NCI-H524 treated with DMSO at 0.1 percent for 48 hours (cell line): ENCODE results near the gene LAMA4.

Experiments
- DNase-seq: peaks from one replicate; lab custom pipeline; 2025; lab: John Stamatoyannopoulos, UW

Gene LAMA4

DNA sequence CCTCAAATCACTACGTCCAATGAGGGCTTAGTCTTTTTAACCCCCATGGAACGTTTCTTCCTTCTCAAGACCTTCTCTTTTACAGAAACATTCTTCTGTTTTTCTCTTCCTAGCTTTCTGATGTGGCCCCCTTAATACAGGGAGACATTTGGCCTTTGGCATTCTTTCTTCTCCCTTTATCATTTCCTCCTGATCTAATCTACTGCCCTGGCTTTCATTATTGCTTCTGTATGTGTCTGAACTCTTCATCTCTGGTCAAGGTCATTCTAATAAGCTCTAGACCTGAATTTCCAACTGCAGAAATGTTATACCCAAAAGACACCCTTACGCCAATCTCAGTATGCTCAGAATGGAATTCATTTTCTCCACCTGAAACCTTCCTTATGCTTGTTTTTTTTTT, 18.4 kb upstream of the LAMA4 start:
- DNase-seq: no peak

DNA sequence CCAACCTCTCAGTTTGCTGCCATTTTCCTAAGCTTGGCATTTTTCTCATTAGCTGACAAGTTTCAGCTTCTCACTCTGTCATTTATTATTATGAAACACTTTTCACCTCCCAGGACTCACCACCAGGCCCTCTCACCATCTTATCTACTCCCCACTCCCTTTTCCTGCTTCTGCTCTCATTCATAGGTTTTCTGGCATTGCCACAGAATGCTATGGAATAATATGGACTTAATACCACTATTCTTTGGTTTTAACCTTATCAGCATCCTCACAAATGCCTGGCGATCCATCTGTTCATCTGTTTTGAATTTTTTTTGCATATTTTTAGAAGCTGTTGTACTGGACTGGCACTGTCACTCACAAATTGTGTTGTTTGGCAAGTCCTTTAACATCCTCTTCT, 16.4 kb upstream of the LAMA4 start:
- DNase-seq: no peak

DNA sequence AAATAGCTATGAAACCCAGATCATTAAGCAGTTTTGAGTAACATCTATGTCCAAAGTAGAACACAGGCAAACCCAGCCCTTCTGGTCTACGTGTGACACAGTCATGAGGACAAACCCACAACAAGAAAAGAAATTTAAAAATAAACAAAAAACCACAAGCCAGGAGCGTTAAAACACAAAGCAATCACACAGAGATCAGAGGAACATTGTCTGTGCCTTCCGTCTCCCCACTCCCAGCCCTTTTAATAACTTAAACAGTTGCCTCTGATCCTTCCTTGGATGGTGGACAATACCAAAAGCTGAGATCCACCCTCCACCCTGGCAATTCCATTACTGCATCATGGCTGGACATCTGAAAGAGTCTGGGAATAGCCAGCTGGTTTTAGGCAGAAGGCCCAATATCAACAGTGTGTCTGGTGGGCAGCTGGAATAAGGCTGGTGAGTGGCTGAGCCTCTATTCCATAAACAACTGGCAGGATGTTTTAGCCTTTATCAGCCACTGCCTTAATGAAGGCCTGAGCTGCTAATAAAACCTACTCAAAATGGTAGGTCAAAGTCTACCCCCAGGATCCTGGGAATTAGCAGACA, 15.7 kb upstream of the LAMA4 start:
- DNase-seq: no peak

DNA sequence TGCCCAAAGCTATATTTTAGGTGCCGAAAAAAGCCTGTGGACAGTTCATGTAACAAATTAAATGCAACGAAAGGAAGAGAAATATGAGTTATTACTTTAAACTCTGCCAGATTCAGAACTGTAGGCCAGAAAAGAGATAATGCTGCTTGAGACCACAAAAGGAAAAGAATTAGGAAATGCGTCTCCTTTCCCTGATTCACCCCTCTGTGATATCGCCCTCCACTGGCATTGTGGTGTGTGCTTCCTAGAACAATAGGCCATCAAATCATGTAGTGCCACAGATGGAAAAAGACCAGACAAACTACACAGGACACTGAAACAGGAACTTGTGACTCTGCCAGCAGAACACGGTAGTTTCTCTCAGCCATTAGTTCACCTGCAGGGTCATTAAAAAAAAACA, 14.7 kb upstream of the LAMA4 start:
- no peak for DNase-seq

DNA sequence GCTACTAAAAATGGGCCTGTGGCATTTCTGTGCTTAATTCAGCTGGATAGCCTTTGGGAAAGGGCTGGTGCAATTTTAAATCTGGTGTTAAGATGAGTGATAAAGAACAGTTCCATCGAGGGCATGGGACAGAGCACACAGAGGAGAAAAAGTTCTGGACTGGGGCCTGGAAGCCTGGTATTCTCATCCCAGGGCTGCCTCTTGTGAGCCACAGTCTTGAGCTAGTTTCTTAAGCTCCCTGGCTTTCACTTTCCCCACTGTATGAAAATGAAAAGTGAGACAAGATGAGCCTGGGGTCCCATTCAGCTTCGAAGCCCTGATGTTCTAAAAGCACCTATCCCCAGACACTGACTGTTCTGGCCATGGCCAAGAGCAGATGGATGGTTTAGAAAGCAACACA, 14.3 kb upstream of the LAMA4 start:
- no peak for DNase-seq

DNA sequence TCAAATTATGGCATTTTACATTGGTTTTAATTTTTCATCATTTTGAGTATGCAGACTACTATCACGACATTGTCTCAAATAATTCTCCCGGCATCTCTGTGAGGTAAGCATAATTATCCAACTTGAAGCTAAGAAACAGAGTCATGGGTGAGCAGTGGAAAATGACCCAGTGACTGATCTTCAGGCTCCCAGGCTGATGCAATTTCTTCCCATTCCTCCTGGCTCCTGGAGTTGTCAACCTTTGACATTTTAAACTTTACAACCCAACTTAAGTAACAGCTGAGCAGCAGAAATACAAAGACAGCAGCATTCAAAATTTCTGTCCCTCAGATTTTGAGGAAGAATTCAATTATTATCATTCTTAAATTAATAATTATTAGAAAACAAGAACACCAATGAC, 13.7 kb upstream of the LAMA4 start:
- no peak for DNase-seq

DNA sequence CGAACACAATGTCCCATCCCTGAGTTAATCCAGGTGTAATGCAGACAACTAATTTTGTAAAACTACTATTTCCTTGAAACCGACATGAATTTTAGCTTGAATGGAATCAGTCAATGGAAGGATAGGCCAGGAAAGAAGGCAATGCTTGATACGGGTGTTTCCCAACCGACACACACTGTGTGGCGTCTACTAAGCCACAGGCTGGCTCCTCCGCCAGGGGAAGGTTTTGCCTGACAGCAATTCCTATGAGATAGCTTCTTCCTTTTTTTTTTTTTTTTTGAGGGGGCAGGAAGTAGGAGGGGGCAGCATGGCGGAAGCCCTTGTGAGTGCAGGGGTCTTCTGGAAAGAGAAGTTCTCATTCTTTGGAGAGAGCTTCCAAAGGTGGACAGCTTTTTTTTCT, 12.0 kb upstream of the LAMA4 start:
- DNase-seq: no peak

DNA sequence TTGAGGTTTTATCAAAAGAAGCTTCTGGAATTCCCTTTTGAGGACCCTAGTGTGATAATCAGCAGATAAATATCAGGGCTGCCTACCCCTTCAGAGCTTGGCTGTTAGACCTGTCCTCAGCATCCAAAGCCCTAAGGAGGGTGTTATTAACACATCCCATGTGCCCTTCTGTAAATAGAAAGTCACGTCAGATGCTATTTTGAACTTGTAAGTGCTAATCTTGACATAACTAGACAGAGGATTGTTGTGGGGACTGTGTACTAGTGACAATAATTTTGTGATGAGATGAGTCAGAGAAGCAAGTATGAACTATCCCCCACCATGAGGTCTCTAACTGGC, 4.9 kb upstream of the LAMA4 start:
- no peak for DNase-seq

DNA sequence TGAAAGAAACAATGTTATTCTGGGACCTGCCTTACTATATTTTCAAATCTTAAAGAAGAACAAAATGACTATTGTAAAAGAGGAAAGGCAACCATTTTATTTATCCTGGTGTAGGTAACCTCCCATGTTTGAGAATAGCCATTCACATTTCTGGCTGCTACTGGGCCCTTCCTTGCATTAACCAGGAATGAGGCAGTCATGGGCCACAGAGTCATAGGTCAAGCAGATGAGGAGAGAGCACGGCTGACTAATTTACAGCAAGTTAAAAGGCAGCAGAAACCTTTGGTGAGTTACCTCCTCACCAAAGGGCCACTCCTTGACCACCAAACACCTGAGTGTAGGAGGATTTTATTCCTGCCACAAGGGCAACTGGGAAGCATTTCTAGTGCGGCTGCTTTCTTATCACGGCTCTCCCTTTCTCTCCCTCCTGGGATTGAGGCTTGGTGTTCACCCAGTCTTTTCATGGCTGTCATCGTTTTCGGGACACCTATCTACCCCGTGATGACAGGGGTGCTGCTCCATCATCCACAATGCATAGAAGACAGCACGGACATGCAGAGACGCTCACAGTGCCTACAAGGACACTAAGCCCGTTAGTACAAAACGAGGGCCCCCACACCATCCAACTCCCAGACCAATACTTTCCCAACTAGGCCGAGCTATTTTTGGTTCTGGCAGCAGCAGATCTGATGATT, 4.4 kb upstream of the LAMA4 start:
- DNase-seq: no peak

DNA sequence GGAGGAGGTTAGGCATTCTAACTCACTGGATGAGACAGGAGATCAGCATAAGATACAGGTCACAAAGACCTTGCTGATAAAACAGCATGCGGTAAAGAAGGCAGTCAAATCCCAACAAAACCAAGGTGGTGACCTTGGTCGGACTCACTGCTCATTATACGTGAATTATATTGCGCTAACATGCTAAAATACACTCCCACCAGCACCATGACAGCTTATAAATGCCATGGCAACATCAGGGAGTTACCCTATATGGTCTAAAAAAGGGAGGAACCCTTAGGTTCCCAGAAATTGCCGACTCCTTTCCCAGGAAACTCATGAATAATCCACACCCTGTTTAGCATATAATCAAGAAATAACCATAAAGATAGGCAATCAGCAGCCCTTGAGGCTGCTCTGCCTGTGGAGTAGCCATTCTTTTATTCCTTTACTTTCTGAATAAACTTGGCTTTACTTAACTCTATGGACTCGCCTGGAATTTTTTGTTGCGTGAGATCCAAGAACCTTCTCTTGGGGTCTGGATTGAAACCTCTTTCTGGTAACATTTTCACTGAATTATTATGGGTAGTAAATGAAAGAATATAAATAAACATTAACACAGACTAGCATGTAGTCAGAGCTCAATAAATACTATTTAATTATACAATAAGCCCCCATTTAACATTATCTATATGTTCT, 3.0 kb upstream of the LAMA4 start:
- no peak for DNase-seq

DNA sequence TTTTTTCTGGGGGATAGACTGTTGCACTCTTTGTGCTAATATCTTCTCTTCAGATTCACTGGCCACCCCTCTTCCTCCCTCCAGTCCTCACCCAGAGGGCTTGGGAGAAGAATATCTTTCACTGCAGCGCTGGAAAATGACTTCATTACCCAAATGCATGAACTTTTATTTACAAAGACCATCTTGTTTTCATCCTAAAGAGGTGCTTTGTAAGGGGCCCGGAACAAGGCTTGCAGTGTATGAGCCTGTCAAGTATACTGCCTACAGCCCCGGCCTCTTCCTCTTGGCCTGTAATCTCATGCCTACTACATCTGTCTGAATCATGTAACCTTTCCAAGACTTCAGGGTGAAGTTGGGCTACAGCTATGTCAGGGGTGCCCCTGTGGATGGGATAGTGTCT, 554 bp upstream of the LAMA4 start:
- no peak for DNase-seq

DNA sequence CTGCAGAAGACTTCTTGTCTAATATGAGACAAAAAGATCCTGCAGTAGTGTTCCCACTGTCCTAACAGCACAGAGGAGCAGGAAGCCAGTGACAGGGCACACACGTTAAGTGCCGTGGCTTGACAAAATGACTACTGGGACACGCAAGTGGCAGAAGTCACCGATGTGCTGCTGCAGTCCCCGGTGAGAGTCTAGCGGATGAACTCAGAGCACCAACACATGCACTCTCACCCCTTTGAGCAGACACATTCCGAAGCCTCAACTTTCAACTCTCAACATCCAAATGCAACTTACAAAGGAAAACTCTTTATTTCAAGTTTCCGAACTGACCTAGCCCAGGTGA, 898 bp downstream of the LAMA4 start:
- no peak for DNase-seq

DNA sequence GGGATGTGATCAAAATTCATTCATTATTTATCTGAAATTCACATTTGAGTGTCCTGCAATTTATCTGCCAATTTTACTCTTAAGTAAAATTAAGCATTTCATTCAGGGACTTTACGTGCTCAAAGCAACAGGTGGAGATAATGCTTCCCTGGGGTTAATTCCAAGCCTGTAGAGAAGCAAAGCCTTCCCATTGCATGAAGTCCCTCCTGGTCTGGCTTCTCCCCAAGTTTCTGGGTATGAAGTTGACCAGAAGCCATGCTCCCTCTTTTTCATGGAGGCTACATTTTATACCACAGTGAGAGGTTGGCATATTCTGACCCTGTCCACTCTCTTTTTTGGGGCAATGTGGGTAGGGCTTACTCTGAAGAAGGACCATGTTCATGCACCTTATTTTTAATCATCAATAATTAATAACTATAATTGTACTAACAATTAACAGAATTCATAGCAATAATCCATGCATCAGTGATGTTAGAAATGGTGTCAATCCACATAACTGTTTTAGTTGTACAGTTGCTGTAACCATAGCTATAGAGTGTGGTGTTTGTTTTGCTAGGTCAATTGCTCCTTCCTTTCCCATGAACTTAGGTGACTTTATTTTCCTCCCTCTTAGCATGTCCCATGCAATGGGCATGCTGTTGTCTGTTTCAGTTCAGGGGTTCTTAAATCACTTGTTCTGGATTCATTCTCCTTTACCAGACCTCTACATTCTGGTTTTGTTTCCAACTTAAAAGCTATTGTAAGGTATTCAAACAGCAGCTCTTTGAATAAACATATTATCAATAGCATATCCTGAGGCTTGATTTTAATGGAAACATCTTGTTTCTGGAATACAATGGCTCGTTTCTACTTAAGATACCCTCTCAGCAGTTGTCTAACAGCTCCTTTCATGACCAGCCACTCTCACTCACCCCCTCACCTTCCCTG, 1.5 kb downstream of the LAMA4 start:
- no peak for DNase-seq

DNA sequence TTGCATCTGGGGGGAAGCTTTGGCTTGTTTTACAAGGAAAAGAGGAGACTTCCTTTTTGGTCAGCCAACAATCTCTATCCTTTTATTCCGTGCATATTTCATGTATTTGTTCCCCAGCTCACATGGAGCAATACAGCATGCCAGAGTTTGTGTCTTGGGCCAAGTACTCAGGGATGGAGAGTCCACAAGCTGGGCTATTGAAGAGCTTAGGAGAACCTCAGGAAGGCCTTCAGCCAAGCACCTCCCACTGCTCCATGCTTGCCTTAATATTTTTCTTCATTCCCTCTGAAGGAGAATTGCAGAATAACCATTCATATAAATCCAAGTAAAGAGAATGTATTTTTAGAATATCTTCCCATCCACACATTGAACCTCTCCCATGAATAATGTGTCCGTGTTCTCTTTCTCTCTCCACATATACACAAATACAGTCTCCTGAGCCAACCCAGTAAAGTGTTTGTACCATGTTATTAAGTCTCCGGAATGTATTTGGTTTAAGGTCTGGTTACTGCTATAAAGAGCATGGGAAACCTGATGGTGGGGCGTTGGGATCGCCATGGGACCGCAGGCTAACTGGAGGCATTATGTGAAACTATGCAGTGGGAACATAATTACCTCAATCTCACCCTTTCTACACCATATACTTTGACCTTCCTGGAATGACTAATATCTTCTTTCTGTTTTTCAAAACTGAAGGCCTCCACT, 3.0 kb downstream of the LAMA4 start:
- DNase-seq: no peak

DNA sequence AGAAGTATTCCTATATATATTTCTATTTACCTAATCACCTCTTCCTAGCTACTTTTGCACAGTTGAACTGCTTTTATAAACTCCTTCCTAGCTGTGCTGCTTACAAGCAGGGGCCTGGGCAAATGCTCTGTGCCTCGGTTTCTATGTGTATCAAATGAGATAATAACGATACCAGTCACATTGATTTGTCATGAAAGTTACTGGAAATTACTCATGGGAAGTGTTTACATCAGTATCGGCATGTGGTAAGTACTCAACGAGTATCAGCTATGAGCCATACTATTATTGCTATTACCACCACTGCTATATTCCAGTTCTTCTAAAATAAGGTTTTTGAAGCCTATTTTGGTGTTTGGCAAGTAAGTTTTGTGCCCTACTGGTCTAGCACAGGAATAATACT, 4.9 kb downstream of the LAMA4 start:
- DNase-seq: no peak

DNA sequence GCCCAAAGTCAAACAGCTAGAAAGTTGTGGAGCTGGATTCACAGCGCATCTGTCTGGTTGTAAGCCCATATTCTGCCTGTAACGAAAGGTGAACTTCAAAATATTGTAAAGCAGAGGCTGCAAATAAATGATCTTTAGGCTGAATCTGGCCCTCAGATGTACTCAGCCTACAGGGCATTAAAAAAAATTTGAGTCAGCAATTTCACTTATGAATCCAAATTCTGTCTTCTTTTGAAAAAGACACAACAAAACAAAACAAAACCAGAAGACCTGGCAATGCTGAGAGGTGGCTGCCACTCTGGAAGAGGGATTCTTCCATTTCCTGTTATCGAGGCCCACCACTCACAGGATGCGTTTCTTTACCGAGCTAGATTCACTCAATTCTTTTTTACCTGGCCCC, 7.1 kb downstream of the LAMA4 start:
- DNase-seq: no peak

DNA sequence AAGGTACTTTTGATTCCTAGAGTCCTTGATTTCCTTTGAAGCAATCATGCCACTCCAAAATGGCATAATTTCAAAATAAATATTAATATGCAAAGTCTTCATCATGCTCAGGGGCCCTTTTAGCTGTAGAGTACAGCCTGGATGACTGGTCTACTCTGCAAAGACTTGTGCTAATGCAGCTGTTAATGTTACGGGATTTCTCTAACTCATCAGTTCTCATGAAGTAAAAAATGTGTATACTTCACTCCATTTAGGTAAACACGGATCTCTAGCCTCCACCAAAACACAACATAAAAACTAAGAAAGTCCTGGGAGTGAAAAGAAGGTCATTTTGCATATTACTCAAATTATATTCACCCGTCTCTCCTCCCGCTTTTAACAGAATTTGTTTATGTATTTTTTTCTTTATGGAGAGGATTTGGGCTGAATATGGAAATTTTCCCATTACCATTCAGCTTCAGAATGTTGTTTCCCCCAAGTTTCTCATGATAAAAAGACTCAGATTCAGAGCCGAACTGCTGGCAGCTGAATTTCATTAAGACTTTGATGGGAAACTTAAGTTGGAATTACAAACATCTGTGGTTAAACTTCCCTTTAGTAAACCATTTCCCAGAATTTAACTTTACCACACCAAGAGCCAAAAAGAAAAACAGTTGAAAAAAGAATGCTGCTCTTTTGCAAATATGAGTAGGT, 8.7 kb downstream of the LAMA4 start:
- DNase-seq: no peak

DNA sequence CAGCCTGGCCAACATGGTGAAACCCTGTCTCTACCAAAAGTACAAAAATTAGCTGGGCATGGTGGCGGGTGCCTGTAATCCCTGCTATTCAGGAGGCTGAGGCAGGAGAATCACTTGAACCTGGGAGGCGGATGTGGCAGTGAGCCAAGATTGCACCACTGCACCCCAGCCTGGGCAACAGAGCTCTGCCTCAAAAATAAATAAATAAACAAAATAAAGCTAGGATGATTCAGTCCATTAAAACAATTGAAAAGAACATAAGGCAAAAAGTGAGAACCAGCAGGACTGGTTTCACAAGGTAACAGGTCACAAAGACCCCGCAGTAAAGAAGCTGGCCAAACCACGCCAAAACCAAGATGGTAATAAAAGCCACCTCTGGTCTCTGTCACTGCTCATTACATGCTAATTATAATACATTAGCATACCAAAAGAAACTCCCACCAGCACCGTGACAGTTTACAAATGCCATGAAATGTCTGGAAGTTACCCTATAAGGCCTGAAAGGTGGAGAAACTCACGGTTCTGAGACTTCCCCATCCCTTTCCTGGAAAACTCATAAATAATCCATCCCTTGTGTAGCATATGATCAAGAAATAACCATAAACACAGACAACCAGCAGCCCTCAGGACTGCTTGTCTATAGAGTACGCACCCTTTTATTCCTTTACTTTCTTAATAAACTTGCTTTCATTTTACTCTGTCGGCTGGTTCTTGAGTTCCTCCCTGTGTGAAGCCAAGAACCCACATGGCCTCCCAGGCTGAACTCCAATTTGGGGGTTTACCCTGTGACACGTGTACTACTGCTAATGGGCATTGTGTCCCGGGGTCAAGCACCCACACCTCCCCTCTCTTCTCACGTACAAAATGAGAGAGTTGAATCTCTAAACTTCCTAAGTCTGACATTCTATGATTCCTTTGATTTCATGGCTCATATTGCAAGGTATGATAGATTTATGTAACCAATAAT, 10.2 kb downstream of the LAMA4 start:
- no peak for DNase-seq

DNA sequence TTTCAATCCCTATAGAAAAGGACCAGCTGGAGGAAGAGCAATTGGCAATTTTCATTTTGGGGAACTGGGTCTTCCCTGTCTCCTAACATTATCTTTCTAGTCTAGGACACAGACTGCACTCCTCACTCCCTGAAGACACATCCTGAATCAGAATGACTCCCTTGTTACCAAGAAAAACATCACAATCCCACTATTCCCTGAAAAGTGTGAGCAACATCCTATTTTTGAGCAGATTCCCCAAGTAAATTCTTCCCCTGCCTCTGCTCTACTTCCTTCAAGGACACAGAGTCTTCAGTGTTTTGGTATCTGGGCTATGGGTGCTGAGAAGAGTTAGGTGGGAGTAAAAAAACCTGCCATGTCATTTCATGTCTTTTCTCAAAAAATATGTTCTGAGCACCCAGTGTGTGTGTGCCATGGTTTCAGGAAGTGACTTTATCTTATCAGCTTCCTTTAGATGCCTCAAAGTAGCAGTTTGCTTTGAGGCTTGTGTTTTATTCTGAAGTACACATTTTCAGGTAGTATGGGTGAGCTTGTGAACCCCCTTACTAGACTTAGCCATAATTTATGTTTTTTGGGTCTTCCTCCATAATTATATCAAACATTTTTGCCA, 12.4 kb downstream of the LAMA4 start:
- DNase-seq: no peak

DNA sequence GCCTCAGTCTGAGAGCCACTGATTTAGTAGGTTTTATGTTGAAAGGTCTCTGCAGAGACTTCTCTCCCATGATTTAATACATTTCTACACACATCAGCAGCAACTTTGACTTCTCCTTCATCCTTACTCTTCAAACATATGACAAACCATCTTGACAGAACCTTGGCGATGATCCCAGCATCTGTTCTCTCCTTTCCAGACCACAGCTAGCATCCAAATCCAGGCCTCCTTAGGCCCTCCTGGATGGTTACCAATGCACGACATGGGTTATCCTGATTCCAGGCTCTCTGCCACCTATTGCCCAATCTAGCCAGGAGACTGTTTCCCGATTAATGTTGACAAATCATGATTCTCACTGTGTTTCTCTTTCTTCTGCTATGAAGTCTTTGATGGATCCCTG, 16.8 kb downstream of the LAMA4 start:
- DNase-seq: no peak
